Cardiac muscle cell (in vitro differentiated cells and primary cell): Measurements from ENCODE around the gene RGS3. TPM values are rescaled to one million over a fixed set of nuclear protein-coding genes. Genes with fewer than 3 reads are reported as not detected.
A peak's percentile ranks its signal among the peaks of the same experiment; 100 is the strongest.

Experiments
- DNase-seq, 2 donors: peaks; one replicate each; pipeline versions ENCODE4 v3.0.0 to v3.0.0-alpha.2; 2010 to 2017; ENCODE audit warnings: low read depth in 1 of 2, low spot score in 1 of 2
- H3K27ac ChIP-seq: fragments of 200-600 bp; sonication (generic); 2 replicates; pipeline ENCODE4 v1.5.1; 2016
- H3K27me3 ChIP-seq: fragments of 200-600 bp; sonication (generic); 2 replicates; pipeline ENCODE4 v1.6.0; 2016; ENCODE audit warnings: control low read depth
- H3K36me3 ChIP-seq: fragments of 200-600 bp; sonication (generic); 2 replicates; pipeline ENCODE4 v1.5.1; 2016; ENCODE audit warnings: control low read depth
- H3K4me1 ChIP-seq: fragments of 200-600 bp; sonication (generic); 2 replicates; pipeline ENCODE4 v1.8.1; 2017; ENCODE audit warnings: low read depth, mild to moderate bottlenecking, mixed run types
- H3K4me3 ChIP-seq: fragments of 200-600 bp; sonication (generic); 2 replicates; pipeline ENCODE4 v1.5.1; 2016; ENCODE audit warnings: mild to moderate bottlenecking
- H3K9me3 ChIP-seq: fragments of 200-600 bp; sonication (generic); 2 replicates; pipeline ENCODE4 v1.5.1; 2017; ENCODE audit warnings: low read depth, mild to moderate bottlenecking, control low read depth
- polyA plus RNA-seq: library from polyadenylated mRNA; unstranded; fragments of >200 nt; fragmentation: Nextera tagmentation; extraction: Ambion mirVana; gene quantifications from 2 replicates; pipeline ENCODE4 v1.2.1, GENCODE V29; 2016
- total RNA-seq: library from RNA; depleted of rRNA; stranded (reverse); fragments of >200 nt; gene quantifications from 2 replicates; pipeline ENCODE4 v1.2.3, GENCODE V29; 2016
- TF ChIP-seq, protein P1 (sequence below): IDR thresholded peaks from 2 replicates; pipeline ENCODE4 v1.5.1; 2012; ENCODE audit warnings: low read depth, mild to moderate bottlenecking, low read length

RGS3 gene
- total and polyA plus RNA-seq, 2 experiments from 2014 or later: 94.7 to 126 TPM

DNA sequence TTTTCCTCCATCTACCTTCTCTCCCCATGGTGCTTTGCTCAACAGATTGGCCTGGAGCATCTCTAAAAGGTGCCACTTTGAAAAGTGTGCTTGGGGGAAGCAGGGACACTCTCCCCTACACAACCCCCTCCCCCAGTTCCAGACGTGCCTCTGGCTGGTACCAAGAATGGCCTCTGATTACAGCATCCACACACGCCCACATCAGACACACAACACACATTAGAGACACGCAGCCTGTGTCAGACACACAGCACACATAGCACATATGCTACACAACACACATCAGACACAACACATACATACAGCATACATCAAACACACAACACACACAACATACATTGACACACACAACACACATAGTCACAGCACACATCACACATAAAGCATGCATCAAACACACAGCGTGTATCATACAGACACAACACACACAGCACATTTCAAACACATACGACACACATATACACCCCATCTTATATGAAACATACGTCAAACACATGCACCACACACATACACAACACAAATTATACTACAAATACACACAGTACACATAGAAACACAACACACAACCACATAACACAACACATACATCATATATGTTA, 150.4 kb downstream of the RGS3 start:
- H3K27ac ChIP-seq: no peak overlapping the region

DNA sequence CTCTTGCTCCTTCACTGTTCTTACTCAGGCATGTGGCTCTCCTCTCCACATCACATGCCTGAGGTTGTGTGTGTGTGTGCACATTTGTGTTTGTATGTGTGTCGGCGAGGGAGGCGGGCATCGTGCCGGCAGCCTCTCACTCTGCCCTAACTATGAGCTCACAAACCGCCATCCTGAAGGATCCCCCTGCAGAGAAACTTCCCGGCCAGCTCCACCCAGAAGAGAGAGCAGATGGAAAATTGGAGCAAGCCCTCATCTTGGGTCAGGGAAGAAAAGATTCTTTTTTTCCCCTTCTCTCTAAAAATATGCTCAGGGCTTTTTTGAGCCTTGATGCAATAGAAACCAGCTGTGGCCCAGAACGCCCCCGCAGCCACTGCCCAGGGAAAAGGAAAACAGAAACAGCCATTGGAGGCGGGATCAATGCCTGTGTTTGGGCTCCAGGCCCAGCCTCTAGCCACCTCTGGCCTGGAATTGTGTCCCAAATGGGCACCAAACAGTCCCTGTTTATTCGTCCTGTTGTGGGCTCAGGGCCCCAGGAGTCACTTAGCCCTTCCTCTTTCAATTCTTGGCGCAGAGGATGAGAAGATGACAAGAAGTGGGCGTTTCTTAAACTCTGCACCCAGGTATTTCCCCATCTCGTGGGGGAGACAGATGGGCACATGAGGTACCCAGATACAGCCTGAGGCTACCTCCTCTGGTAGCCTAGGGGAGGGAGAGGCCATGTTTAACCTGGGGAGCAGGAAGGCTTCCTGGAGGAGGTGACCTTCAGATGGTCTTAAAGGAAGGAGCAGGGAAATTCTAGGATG, 151.5 kb downstream of the RGS3 start:
- Histone ChIP-seq H3K27ac (no peak overlapping the region), H3K36me3 (no peaks in the 10 kb centered on the region), H3K4me1 (peaks cover 12% of the 10 kb centered on the region), H3K27me3 (no peaks in the 10 kb centered on the region), H3K9me3 (no peaks in the 10 kb centered on the region), H3K4me3 (no peak overlapping the region)
- peak in 1 of 2 donors; percentile 89 for DNase-seq
- TF ChIP-seq, protein P1, sequence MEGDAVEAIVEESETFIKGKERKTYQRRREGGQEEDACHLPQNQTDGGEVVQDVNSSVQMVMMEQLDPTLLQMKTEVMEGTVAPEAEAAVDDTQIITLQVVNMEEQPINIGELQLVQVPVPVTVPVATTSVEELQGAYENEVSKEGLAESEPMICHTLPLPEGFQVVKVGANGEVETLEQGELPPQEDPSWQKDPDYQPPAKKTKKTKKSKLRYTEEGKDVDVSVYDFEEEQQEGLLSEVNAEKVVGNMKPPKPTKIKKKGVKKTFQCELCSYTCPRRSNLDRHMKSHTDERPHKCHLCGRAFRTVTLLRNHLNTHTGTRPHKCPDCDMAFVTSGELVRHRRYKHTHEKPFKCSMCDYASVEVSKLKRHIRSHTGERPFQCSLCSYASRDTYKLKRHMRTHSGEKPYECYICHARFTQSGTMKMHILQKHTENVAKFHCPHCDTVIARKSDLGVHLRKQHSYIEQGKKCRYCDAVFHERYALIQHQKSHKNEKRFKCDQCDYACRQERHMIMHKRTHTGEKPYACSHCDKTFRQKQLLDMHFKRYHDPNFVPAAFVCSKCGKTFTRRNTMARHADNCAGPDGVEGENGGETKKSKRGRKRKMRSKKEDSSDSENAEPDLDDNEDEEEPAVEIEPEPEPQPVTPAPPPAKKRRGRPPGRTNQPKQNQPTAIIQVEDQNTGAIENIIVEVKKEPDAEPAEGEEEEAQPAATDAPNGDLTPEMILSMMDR: no peak

More for the DNA sequence above, 150.4 kb downstream of the RGS3 start:
- H3K9me3 ChIP-seq: no peaks in the 10 kb centered on the region
- H3K4me1 ChIP-seq: peaks cover 18% of the 10 kb centered on the region
- TF ChIP-seq, protein P1: no peak
- H3K36me3 ChIP-seq: no peaks in the 10 kb centered on the region
- no peak overlapping the region for H3K4me3 ChIP-seq
- no peak for DNase-seq
- H3K27me3 ChIP-seq: no peaks in the 10 kb centered on the region

DNA sequence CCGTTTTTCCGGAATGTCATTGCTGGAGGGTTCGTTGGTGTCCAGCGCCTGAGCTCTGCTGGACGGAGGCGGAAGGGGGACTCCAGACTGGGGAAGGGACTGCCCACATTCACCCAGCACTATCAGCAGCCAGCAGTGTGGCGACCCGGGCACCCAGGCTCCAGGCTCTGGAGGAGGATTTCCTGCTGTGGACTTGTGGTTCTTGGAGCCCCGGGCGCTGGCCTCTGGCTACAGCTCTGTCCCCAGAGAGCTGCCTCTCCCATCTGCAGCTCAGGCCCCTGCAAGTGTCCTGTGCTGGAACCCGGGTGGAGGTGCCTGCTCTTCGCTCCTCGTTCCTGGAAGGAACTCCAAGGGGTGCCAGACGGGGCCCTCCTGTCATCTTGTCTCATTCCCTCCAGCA, 152.6 kb downstream of the RGS3 start:
- Histone ChIP-seq H3K9me3 (no peaks in the 10 kb centered on the region), H3K4me3 (no peak overlapping the region), H3K27me3 (no peaks in the 10 kb centered on the region), H3K36me3 (no peaks in the 10 kb centered on the region), H3K27ac (peak overlapping the region; percentile 6), H3K4me1 (peaks cover 17% of the 10 kb centered on the region)
- no peak for DNase-seq
- TF ChIP-seq, protein P1: no peak

DNA sequence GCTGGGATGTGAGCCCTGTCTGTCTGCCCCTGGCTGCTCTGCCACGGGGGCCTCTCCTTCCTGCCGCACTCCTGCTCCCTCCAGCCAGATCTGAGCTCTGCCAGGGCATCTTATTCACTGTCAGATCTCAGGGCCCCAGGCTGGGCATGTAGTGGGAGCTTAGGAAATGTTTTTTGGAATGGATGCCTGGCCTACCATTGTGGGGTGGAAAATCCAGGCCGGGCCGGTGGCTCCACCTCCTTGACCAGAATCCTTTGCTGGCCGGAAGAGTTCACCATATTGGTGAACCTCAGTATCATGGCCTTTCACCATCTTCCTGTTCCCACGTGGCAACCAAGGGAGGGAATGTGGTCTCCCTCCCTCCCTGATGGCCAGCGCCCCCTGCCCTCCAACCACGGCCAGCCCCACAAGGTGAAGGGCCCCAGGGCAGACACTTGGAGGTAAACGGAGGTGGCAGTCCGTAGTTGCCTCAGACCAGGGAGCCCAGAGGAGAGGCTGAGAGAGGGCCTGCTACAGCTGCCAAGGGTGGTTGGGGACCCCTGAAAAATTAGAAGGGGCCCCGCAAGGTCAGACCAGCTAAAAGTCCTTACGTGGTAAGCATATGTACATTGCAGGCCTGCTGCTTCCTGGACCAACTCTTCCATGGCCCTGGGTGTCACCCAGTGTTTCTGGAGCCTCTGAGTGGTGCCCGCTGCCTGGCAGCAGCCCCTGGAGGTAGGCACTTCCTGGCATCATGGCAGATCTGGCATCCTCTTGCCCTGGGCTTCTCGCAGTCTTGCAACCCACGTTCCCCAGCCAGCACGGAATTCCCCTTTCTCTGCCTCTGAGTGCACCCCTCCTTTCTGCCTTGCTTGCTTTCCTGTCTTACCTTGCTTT, 153.3 kb downstream of the RGS3 start:
- DNase-seq: no peak
- no peak overlapping the region for H3K4me3 ChIP-seq
- no peaks in the 10 kb centered on the region for H3K9me3 ChIP-seq
- peaks cover 20% of the 10 kb centered on the region for H3K4me1 ChIP-seq
- H3K27me3 ChIP-seq: no peaks in the 10 kb centered on the region
- no peaks in the 10 kb centered on the region for H3K36me3 ChIP-seq
- peak overlapping the region; percentile 66 for H3K27ac ChIP-seq
- TF ChIP-seq, protein P1: no peak

DNA sequence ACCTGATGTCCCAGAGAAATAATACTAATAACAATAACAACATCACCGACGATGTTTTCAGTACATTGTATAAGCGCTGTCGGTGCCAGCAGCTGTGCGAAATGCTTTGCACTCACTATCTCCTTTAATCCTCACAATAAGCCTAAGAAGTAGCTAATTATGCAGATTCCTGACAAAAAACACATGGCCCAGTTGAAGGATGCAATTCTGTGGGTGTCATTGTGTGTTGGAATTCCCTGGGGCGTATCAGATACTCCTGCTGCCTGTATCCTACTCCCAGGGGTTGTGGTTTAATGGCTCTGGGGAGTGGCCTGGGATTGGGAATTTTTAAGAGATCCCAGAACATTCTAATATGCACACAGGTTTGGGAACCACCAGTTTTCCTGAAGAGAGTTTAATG, 154.0 kb downstream of the RGS3 start:
- H3K27me3 ChIP-seq: no peaks in the 10 kb centered on the region
- H3K4me1 ChIP-seq: peaks cover 26% of the 10 kb centered on the region
- peak overlapping the region; percentile 66 for H3K27ac ChIP-seq
- H3K4me3 ChIP-seq: no peak overlapping the region
- no peaks in the 10 kb centered on the region for H3K36me3 ChIP-seq
- no peak for DNase-seq
- TF ChIP-seq, protein P1: no peak
- H3K9me3 ChIP-seq: no peaks in the 10 kb centered on the region
